DND-41 (cell line): ENCODE measurements around the gene DDX50.
"Not testable (repeated sequence)": the region's sequence is repeated elsewhere in the genome, so short reads cannot be mapped to it uniquely, and the experiment has no call there.

Source experiments
- ATAC-seq: fragments of 200-7000 bp; cut with Tn5 transposase; 3 replicates; pipeline ENCODE4 v1.9.1; 2021; ENCODE audit warnings: low read depth; ENCODE audit not compliant: insufficient read depth
- DNase-seq: peaks from one replicate; pipeline ENCODE4 v3.0.0-alpha.2; 2020
- H2AFZ ChIP-seq: 2 replicates; pipeline ENCODE4 v1.6.0; 2012; ENCODE audit warnings: low read depth, low read length
- H3K27ac ChIP-seq: 2 replicates; pipeline ENCODE4 v1.5.1; 2012; ENCODE audit warnings: low read length, inconsistent platforms
- H3K27me3 ChIP-seq: fragments of 200-600 bp; sonication (generic); 2 replicates; pipeline ENCODE4 v1.6.0; 2012; ENCODE audit warnings: low read length, mild to moderate bottlenecking, inconsistent platforms; ENCODE audit not compliant: insufficient read depth, poor library complexity
- H3K36me3 ChIP-seq: 2 replicates; pipeline ENCODE4 v1.5.1; 2012; ENCODE audit warnings: low read length, inconsistent platforms; ENCODE audit not compliant: insufficient read depth
- H3K4me1 ChIP-seq: 2 replicates; pipeline ENCODE4 v1.5.1; 2012; ENCODE audit warnings: mild to moderate bottlenecking, low read length; ENCODE audit not compliant: insufficient read depth
- H3K4me2 ChIP-seq: 2 replicates; pipeline ENCODE4 v1.6.0; 2012; ENCODE audit warnings: mild to moderate bottlenecking, moderate library complexity, low read length, inconsistent platforms; ENCODE audit not compliant: insufficient read depth
- H3K4me3 ChIP-seq, 2 experiments: fragments of 200-600 bp in 1 of 2; shearing (Covaris generic) in 1 of 2; 2 replicates each; pipeline ENCODE4 v1.5.1; 2012 to 2016; ENCODE audit warnings: inconsistent platforms in 2 of 2, low read length in 2 of 2, mild to moderate bottlenecking in 2 of 2, low read depth in 1 of 2, moderate library complexity in 1 of 2
- H3K79me2 ChIP-seq: 2 replicates; pipeline ENCODE4 v1.6.0; 2012; ENCODE audit warnings: low read length, inconsistent platforms; ENCODE audit not compliant: insufficient read depth
- H3K9ac ChIP-seq: 2 replicates; pipeline ENCODE4 v1.6.0; 2012; ENCODE audit warnings: low read depth, mild to moderate bottlenecking, inconsistent platforms, low read length, moderate library complexity
- H3K9me3 ChIP-seq: 2 replicates; pipeline ENCODE4 v1.5.1; 2012; ENCODE audit warnings: low read length, moderate library complexity, mild to moderate bottlenecking, inconsistent platforms; ENCODE audit not compliant: insufficient read depth, severe bottlenecking
- H4K20me1 ChIP-seq: 2 replicates; pipeline ENCODE4 v1.6.0; 2012; ENCODE audit warnings: low read length; ENCODE audit not compliant: insufficient read depth
- CTCF ChIP-seq: IDR thresholded peaks from 2 replicates; pipeline ENCODE4 v1.5.1; 2012; ENCODE audit warnings: borderline replicate concordance, low read length, moderate library complexity, mild to moderate bottlenecking; ENCODE audit not compliant: poor library complexity, severe bottlenecking; ENCODE audit errors: extremely low read depth
- EZH2 ChIP-seq: IDR thresholded peaks from 3 replicates; pipeline ENCODE4 v1.6.1; 2012; ENCODE audit warnings: borderline replicate concordance, low read depth, mild to moderate bottlenecking, moderate library complexity, low read length, inconsistent platforms; ENCODE audit not compliant: severe bottlenecking

DDX50 gene

DNA sequence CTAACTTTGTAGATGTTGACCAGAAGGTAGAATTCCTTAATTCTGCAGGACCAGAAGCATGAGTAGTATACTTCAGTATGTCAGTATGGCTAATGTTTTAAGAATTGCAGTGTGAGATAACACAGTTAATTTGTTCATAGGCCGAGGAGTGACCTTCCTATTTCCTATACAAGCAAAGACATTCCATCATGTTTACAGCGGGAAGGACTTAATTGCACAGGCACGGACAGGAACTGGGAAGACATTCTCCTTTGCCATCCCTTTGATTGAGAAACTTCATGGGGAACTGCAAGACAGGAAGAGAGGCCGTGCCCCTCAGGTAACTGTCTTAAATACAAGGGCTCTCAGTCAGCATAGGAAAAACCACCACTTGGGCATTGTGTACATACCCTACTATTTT, 62.0 kb downstream of the DDX50 start:
- H3K79me2 ChIP-seq: peaks cover 54% of the 10 kb centered on the region
- peaks cover 92% of the 10 kb centered on the region for H3K36me3 ChIP-seq
- H2AFZ ChIP-seq: no peak overlapping the region
- peaks cover 21% of the 10 kb centered on the region for H3K4me1 ChIP-seq
- H4K20me1 ChIP-seq: peaks cover 30% of the 10 kb centered on the region; the same call in 1 of the 2 replicates
- ATAC-seq (no peak), DNase-seq (no peak)
- H3K4me2 ChIP-seq: no peak overlapping the region
- H3K9ac ChIP-seq: no peak overlapping the region
- no peaks in the 10 kb centered on the region for H3K9me3 ChIP-seq
- no peak overlapping the region for H3K4me3 ChIP-seq
- no peak overlapping the region for H3K27ac ChIP-seq
- TF ChIP-seq EZH2: no peak
- TF ChIP-seq CTCF: no peak
- H3K27me3 ChIP-seq: no peaks in the 10 kb centered on the region

- H3K9ac ChIP-seq: no peak overlapping the region
- no peak overlapping the region for H3K27ac ChIP-seq
- H4K20me1 ChIP-seq: 0 out of 2 replicates have a peak, but pooled peaks cover 4% of the 10 kb centered on the region
- H3K4me1 ChIP-seq: no peaks in the 10 kb centered on the region
- peaks cover 99% of the 10 kb centered on the region for H3K36me3 ChIP-seq
- ATAC-seq (no peak), DNase-seq (no peak)
- H3K79me2 ChIP-seq: 0 out of 2 replicates have a peak, but pooled peaks cover 3% of the 10 kb centered on the region
- H3K9me3 ChIP-seq: no peaks in the 10 kb centered on the region
- H2AFZ ChIP-seq: no peak overlapping the region
- TF ChIP-seq CTCF: no peak
- no peak for TF ChIP-seq EZH2
- no peak overlapping the region for H3K4me2 ChIP-seq
- no peak overlapping the region for H3K4me3 ChIP-seq
- no peaks in the 10 kb centered on the region for H3K27me3 ChIP-seq
Observed at GRCh38 chr10:68973975-68974374, 72.9 kb downstream of the DDX50 start.

DNA sequence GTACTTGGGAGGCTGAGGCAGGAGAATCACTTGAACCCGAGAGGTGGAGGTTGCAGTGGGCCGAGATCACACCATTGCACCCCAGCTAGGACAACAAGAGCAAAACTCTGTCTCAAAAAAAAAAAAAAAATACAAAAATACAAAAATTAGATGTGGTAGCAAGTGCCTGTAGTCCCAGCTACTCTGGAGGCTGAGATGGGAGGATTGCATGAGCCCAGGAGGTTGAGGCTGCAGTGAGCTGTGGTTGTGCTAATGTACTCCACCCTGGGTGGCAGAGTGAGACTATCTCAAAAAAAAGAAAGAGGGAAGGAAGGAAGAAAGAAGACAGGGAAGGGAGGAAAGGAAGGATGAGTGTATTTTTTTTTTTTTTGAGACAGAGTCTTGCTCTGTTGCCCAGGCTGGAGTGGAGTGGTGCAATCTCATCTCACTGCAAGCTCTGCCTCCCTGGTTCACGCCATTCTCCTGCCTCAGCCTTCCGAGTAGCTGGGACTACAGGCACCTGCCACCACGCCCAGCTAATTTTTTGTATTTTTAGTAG, 74.9 kb downstream of the DDX50 start:
- not testable (repeated sequence) for H3K27ac ChIP-seq, H3K4me2 ChIP-seq, ATAC-seq, H2AFZ ChIP-seq, H3K9ac ChIP-seq, H3K4me1 ChIP-seq, H4K20me1 ChIP-seq, H3K79me2 ChIP-seq, H3K4me3 ChIP-seq, DNase-seq, H3K9me3 ChIP-seq, H3K27me3 ChIP-seq
- peaks cover 98% of the 10 kb centered on the region for H3K36me3 ChIP-seq

- H3K27ac ChIP-seq, H3K27me3 ChIP-seq, DNase-seq, H3K79me2 ChIP-seq, ATAC-seq, H2AFZ ChIP-seq, H3K9ac ChIP-seq, H3K4me3 ChIP-seq, H4K20me1 ChIP-seq, H3K4me1 ChIP-seq, H3K4me2 ChIP-seq, H3K9me3 ChIP-seq: not testable (repeated sequence)
- peaks cover 98% of the 10 kb centered on the region for H3K36me3 ChIP-seq
Observed at GRCh38 chr10:68979738-68980137, 78.6 kb downstream of the DDX50 start.
